Stomach (tissue), 4 donors: ENCODE results near the gene MPG.

Experiments used
- POLR2A ChIP-seq, 4 donors: fragments of 450-650 bp; IDR thresholded peaks; one replicate each; pipeline ENCODE4 v1.6.1; 2016; ENCODE audit warnings: antibody characterized with exemption in 4 of 4, control low read depth in 2 of 4, mild to moderate bottlenecking in 1 of 4, moderate library complexity in 1 of 4
- TF ChIP-seq, protein P1 (sequence below), 7 experiments: fragments of 450-650 bp in 4 of 7; fragments of 200-600 bp in 3 of 7; sonication (generic) in 3 of 7; IDR thresholded peaks; one replicate each; pipeline ENCODE4 v1.5.1; 2016 to 2019; ENCODE audit warnings: antibody characterized with exemption in 7 of 7, control low read depth in 2 of 7, mild to moderate bottlenecking in 1 of 7

DNA sequence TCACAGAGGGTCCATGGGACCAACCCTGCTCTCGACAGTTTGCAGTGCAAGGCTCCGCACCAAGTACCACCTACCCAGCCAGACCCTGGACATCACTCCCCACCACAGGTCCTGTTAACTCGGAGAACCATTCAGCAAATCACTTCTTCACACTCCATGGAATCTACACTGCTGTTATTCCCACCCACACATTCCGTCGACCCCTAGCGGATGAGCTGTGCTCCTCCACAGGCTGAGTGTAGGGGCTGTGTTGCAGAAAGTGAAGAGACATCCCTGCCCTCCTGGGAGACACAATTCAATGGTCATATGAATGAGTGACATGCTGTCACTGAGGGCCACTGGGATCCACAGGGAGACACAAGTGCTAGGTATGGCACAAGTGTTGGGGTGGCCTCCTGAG is 27.5 kb downstream of the MPG start:
- TF ChIP-seq POLR2A (IDR thresholded peaks at IDR 0.05) = no peak
- TF ChIP-seq, protein P1, sequence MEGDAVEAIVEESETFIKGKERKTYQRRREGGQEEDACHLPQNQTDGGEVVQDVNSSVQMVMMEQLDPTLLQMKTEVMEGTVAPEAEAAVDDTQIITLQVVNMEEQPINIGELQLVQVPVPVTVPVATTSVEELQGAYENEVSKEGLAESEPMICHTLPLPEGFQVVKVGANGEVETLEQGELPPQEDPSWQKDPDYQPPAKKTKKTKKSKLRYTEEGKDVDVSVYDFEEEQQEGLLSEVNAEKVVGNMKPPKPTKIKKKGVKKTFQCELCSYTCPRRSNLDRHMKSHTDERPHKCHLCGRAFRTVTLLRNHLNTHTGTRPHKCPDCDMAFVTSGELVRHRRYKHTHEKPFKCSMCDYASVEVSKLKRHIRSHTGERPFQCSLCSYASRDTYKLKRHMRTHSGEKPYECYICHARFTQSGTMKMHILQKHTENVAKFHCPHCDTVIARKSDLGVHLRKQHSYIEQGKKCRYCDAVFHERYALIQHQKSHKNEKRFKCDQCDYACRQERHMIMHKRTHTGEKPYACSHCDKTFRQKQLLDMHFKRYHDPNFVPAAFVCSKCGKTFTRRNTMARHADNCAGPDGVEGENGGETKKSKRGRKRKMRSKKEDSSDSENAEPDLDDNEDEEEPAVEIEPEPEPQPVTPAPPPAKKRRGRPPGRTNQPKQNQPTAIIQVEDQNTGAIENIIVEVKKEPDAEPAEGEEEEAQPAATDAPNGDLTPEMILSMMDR (IDR thresholded peaks at IDR 0.05) = no peak
